GM18511 (cell line): ENCODE measurements around the gene TSTD1.
"Not testable (repeated sequence)": the region's sequence is repeated elsewhere in the genome, so short reads cannot be mapped to it uniquely, and the experiment has no call there.

Experiments
- ATAC-seq: cut with Tn5 transposase; IDR thresholded peaks from one replicate; pipeline ENCODE4 v1.9.1; 2021; ENCODE audit warnings: mild to moderate bottlenecking, moderate library complexity; ENCODE audit not compliant: unreplicated experiment

TSTD1 gene

DNA sequence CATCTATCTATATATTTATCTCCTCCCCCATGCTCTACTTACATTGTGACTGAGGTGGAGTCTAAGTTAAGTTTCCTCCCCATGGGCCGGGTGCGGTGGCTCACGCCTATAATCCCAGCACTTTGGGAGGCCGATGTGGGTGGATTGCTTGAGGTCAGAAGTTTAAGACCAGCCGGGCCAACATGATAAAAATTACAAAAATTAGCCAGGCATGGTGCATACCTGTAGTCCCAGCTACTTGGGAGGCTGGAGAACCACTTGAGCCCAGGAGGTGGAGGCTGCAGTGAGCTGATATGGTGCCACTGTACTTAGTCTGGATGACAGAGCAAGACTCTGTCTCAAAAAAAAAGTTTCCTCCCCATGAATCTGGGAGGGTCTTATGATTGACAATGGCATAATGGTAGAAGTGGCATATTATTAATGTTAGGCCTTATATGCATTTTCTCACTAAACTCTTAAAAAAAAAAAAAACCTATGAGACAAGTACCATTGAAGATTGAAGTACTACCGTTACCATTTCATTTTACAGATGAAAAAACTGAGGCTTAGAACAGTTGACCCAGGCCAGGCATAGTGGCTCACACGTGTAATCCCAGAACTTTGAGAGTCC is 29.1 kb downstream of the TSTD1 start:
- no peak for ATAC-seq

- no peak for ATAC-seq
These were observed 29.8 kb downstream of the TSTD1 start for GRCh38 chr1:161008869-161009510.

DNA sequence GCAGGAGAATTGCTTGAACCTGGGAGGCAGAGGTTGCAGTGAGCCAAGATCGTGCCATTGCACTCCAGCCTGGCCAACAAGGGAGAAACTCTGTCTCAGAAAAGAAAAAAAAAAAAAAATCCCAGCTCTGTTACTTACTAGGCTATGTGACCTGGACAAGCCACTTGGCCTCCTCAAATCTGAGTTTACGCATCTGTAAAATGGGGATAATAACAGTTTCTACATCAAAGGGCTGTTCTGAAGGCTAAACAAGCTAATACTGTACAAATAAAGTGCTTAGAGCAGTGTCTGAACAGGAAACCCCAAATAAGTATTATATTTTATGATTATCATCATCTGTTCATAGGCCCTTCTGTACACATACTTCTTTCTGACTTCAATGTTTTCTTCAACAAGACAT is 31.4 kb downstream of the TSTD1 start:
- ATAC-seq = no peak

DNA sequence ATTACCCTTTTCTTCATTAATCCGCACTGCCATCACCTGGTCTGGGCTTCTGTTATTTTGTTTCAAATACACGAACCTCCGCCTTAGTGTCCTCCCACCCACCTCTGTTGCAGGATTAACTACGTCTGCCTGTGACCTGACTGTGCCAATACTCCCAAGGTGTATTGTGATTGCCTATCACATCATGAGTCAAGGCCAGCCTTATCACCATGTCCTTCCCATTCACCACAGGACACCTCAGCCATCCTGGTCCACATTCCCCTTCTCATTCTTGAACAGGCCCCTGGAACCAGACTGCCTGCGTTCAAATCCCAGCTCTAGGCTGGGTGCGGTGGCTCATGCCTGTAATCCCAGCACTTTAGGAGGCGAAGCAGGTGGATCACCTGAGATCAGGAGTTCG is 32.2 kb downstream of the TSTD1 start:
- ATAC-seq = no peak

DNA sequence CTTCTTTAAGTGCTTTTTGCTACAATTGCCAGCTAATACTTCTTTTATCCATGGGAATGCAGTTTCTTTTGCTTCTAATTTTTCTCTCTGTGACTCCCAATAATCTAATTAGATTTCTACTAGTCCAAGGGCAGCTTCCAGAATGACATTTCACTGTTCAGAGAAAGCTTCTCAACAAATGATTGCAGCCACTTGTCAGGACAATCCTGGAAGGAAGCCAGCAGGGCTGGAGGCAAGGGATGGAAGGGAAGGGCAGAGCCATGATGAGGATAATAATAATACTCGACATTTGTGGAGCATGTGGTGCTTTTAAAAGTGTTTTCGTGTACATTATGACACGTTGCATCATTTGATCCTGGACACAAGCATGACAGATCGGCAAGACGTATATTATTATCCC is 37.2 kb downstream of the TSTD1 start:
- ATAC-seq = no peak

DNA sequence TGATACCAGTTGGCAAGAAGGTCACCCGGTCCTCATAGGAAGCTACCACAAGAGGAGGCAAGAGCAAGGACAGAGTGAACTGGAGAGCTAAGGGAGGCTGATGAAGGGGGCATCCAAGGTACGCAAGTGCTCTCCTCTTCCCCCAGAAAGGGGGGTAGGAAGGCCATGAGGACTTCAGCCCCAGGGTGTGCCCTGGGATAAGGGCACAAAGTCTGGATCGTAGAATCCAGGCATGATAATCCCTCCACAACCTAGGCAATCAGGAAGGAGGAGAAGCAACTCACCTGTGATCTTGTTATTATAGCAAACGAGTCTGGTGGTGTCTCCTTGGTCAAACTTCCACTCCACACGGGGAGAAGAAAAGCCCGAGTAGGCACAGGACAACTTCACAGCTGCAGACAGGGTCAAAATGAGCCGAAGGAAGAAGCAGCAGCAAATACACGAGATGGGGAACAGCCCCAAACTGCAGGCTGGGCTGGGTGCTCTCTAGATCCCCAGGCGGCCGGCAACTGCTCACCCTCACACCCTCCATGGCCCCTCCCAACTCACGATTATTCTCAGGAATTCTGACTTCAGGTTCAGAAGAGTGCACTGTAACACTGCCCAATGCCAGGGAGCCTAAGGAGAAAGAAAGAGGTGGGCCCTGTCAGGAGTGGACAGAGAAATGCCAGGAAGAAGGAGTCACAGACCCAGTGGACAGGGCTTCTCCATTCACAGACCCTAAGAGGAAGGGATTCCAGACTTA is 37.9 kb downstream of the TSTD1 start:
- ATAC-seq = no peak

GRCh38 chr1:160999376-160999775 is 39.4 kb downstream of the TSTD1 start:
- ATAC-seq = no peak

GRCh38 chr1:160997323-160998038 is 41.3 kb downstream of the TSTD1 start:
- no peak for ATAC-seq

- no peak for ATAC-seq
These were observed 42.6 kb downstream of the TSTD1 start for GRCh38 chr1:160996178-160996577.

GRCh38 chr1:160993544-160994193 is 45.1 kb downstream of the TSTD1 start:
- no peak for ATAC-seq

DNA sequence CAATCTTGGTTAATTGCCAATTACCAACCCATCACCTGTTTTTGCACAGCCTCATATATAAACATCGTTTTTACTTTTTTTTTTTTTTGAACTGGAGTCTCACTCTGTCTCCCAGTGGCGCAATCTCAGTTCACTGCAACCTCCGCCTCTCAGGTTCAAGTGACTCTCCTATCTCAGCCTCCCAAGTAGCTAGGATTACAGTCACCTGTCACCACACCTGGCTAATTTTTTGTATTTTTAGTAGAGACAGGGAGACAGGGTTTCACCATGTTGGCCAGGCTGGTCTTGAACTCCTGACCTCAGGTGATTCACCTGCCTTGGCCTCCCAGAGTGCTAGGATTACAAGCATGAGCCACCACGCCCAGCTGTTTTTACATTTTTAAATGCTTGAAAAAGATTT is 46.7 kb downstream of the TSTD1 start:
- ATAC-seq = not testable (repeated sequence)
